DND-41 (cell line): ENCODE measurements around the gene PSAP.

ENCODE experiments used
- ATAC-seq: fragments of 200-7000 bp; cut with Tn5 transposase; 3 replicates; pipeline ENCODE4 v1.9.1; 2021; ENCODE audit warnings: low read depth; ENCODE audit not compliant: insufficient read depth
- DNase-seq: peaks from one replicate; pipeline ENCODE4 v3.0.0-alpha.2; 2020
- H2AFZ ChIP-seq: 2 replicates; pipeline ENCODE4 v1.6.0; 2012; ENCODE audit warnings: low read depth, low read length
- H3K27ac ChIP-seq: 2 replicates; pipeline ENCODE4 v1.5.1; 2012; ENCODE audit warnings: low read length, inconsistent platforms
- H3K27me3 ChIP-seq: fragments of 200-600 bp; sonication (generic); 2 replicates; pipeline ENCODE4 v1.6.0; 2012; ENCODE audit warnings: low read length, mild to moderate bottlenecking, inconsistent platforms; ENCODE audit not compliant: insufficient read depth, poor library complexity
- H3K36me3 ChIP-seq: 2 replicates; pipeline ENCODE4 v1.5.1; 2012; ENCODE audit warnings: low read length, inconsistent platforms; ENCODE audit not compliant: insufficient read depth
- H3K4me1 ChIP-seq: 2 replicates; pipeline ENCODE4 v1.5.1; 2012; ENCODE audit warnings: mild to moderate bottlenecking, low read length; ENCODE audit not compliant: insufficient read depth
- H3K4me2 ChIP-seq: 2 replicates; pipeline ENCODE4 v1.6.0; 2012; ENCODE audit warnings: mild to moderate bottlenecking, moderate library complexity, low read length, inconsistent platforms; ENCODE audit not compliant: insufficient read depth
- H3K4me3 ChIP-seq, 2 experiments: fragments of 200-600 bp in 1 of 2; shearing (Covaris generic) in 1 of 2; 2 replicates each; pipeline ENCODE4 v1.5.1; 2012 to 2016; ENCODE audit warnings: inconsistent platforms in 2 of 2, low read length in 2 of 2, mild to moderate bottlenecking in 2 of 2, low read depth in 1 of 2, moderate library complexity in 1 of 2
- H3K79me2 ChIP-seq: 2 replicates; pipeline ENCODE4 v1.6.0; 2012; ENCODE audit warnings: low read length, inconsistent platforms; ENCODE audit not compliant: insufficient read depth
- H3K9ac ChIP-seq: 2 replicates; pipeline ENCODE4 v1.6.0; 2012; ENCODE audit warnings: low read depth, mild to moderate bottlenecking, inconsistent platforms, low read length, moderate library complexity
- H3K9me3 ChIP-seq: 2 replicates; pipeline ENCODE4 v1.5.1; 2012; ENCODE audit warnings: low read length, moderate library complexity, mild to moderate bottlenecking, inconsistent platforms; ENCODE audit not compliant: insufficient read depth, severe bottlenecking
- H4K20me1 ChIP-seq: 2 replicates; pipeline ENCODE4 v1.6.0; 2012; ENCODE audit warnings: low read length; ENCODE audit not compliant: insufficient read depth
- CTCF ChIP-seq: IDR thresholded peaks from 2 replicates; pipeline ENCODE4 v1.5.1; 2012; ENCODE audit warnings: borderline replicate concordance, low read length, moderate library complexity, mild to moderate bottlenecking; ENCODE audit not compliant: poor library complexity, severe bottlenecking; ENCODE audit errors: extremely low read depth
- EZH2 ChIP-seq: IDR thresholded peaks from 3 replicates; pipeline ENCODE4 v1.6.1; 2012; ENCODE audit warnings: borderline replicate concordance, low read depth, mild to moderate bottlenecking, moderate library complexity, low read length, inconsistent platforms; ENCODE audit not compliant: severe bottlenecking

The PSAP gene

GRCh38 chr10:71864911-71865361, 13.9 kb upstream of the PSAP start:
- H3K9ac ChIP-seq: 0 out of 2 replicates have a peak overlapping the region, but pooled peaks have one; percentile 3
- no peaks in the 10 kb centered on the region for H3K9me3 ChIP-seq
- peaks cover 53% of the 10 kb centered on the region for H3K4me1 ChIP-seq
- DNase-seq: peak; percentile 38
- H3K4me3 ChIP-seq: no peak overlapping the region
- H3K36me3 ChIP-seq: no peaks in the 10 kb centered on the region
- ATAC-seq: no peak
- no peaks in the 10 kb centered on the region for H4K20me1 ChIP-seq
- TF ChIP-seq CTCF (no peak), EZH2 (no peak)
- no peak overlapping the region for H3K4me2 ChIP-seq
- no peaks in the 10 kb centered on the region for H3K79me2 ChIP-seq
- H2AFZ ChIP-seq: no peak overlapping the region
- H3K27me3 ChIP-seq: no peaks in the 10 kb centered on the region
- peak overlapping the region; percentile 80 for H3K27ac ChIP-seq

- H3K79me2 ChIP-seq: no peaks in the 10 kb centered on the region
- H3K4me1 ChIP-seq: peaks cover 57% of the 10 kb centered on the region
- no peak for TF ChIP-seq CTCF
- no peak for TF ChIP-seq EZH2
- no peak overlapping the region for H3K4me3 ChIP-seq
- no peak overlapping the region for H3K4me2 ChIP-seq
- H3K36me3 ChIP-seq: no peaks in the 10 kb centered on the region
- no peaks in the 10 kb centered on the region for H3K27me3 ChIP-seq
- no peak overlapping the region for H2AFZ ChIP-seq
- ATAC-seq (no peak), DNase-seq (no peak)
- no peaks in the 10 kb centered on the region for H4K20me1 ChIP-seq
- no peak overlapping the region for H3K9ac ChIP-seq
- peak overlapping the region; percentile 5; the same call in 1 of the 2 replicates for H3K27ac ChIP-seq
- H3K9me3 ChIP-seq: no peaks in the 10 kb centered on the region
These were observed 12.2 kb upstream of the PSAP start for GRCh38 chr10:71863203-71863602.

GRCh38 chr10:71860243-71861029, 9.4 kb upstream of the PSAP start:
- no peak overlapping the region for H3K4me3 ChIP-seq

More at GRCh38 chr10:71860243-71861029, 9.4 kb upstream of the PSAP start:
- Histone ChIP-seq H3K27me3 (no peaks in the 10 kb centered on the region), H3K79me2 (no peaks in the 10 kb centered on the region), H3K9me3 (no peaks in the 10 kb centered on the region), H3K4me2 (peak overlapping the region; percentile 1; the same call in 1 of the 2 replicates), H3K4me1 (peaks cover 39% of the 10 kb centered on the region), H3K36me3 (no peaks in the 10 kb centered on the region), H4K20me1 (no peaks in the 10 kb centered on the region), H3K9ac (peak overlapping the region; percentile 42), H3K27ac (peak overlapping the region; percentile 93), H2AFZ (no peak overlapping the region)
- DNase-seq: peak; percentile 85
- ATAC-seq: peak; percentile 92
- TF ChIP-seq EZH2 (no peak), CTCF (no peak)
